WTC11 (cell line): ENCODE results near the gene BPIFB2. TPM values are rescaled to one million over a fixed set of nuclear protein-coding genes. Genes with fewer than 3 reads are reported as not detected.

Experiments used
- ATAC-seq: fragments of 200-7000 bp; cut with Tn5 transposase; 2 replicates; pipeline ENCODE4 v1.10.0; 2021; ENCODE audit warnings: mild to moderate bottlenecking, moderate library complexity
- CTCF ChIA-PET: fragments of 300-600 bp; sonication (Branson Sonifier 250); formaldehyde crosslinking; loops from one replicate; lab custom pipeline; 2021; ENCODE audit warnings: antibody characterized with exemption; lab: Charles Lee
- POLR2A ChIA-PET: fragments of 350-600 bp; sonication (Branson Sonifier 250); formaldehyde crosslinking; loops from one replicate; lab custom pipeline; 2021; ENCODE audit warnings: antibody characterized with exemption; lab: Charles Lee
- DNase-seq: peaks from one replicate; pipeline ENCODE4 v3.0.0; 2021; ENCODE audit warnings: low spot score
- H3K27ac Mint-ChIP-seq: 2 replicates; pipeline ENCODE4 v1.8.0; 2021; ENCODE audit warnings: mixed read lengths
- H3K27me3 Mint-ChIP-seq: 2 replicates; pipeline ENCODE4 v1.8.0; 2021; ENCODE audit warnings: low read depth, mild to moderate bottlenecking, moderate library complexity, mixed read lengths
- H3K36me3 Mint-ChIP-seq: 2 replicates; pipeline ENCODE4 v1.8.0; 2021; ENCODE audit warnings: mixed read lengths
- H3K4me1 Mint-ChIP-seq: 2 replicates; pipeline ENCODE4 v1.8.0; 2022; ENCODE audit warnings: mixed read lengths
- H3K4me3 Mint-ChIP-seq: 2 replicates; pipeline ENCODE4 v1.8.0; 2021; ENCODE audit warnings: mild to moderate bottlenecking, moderate library complexity, mixed read lengths
- H3K9me3 Mint-ChIP-seq: 2 replicates; pipeline ENCODE4 v1.8.0; 2021; ENCODE audit warnings: mixed read lengths
- ESRRA ChIP-seq: sonication (generic); formaldehyde crosslinking; IDR thresholded peaks from 2 replicates; pipeline ENCODE4 v1.8.1; 2022; ENCODE audit warnings: mild to moderate bottlenecking, missing genetic modification reagents, borderline replicate concordance
- NFE2L1 ChIP-seq: sonication (generic); formaldehyde crosslinking; IDR thresholded peaks from 2 replicates; pipeline ENCODE4 v1.8.1; 2023; ENCODE audit warnings: missing genetic modification reagents
- NR3C1 ChIP-seq: sonication (generic); formaldehyde crosslinking; conservative IDR thresholded peaks from 2 replicates; pipeline ENCODE4 v1.8.1; 2023; ENCODE audit warnings: low read depth, mild to moderate bottlenecking, missing genetic modification reagents
- PRRX2 ChIP-seq: fragments of 250-450 bp; sonication (Bioruptor Pico); IDR thresholded peaks from 2 replicates; pipeline ENCODE4 v1.8.0; 2021; ENCODE audit warnings: mild to moderate bottlenecking
- SOX15 ChIP-seq: fragments of 250-450 bp; sonication (Bioruptor Pico); IDR thresholded peaks from 2 replicates; pipeline ENCODE4 v1.9.0; 2021; ENCODE audit warnings: mild to moderate bottlenecking
- SP1 ChIP-seq: sonication (generic); formaldehyde crosslinking; conservative IDR thresholded peaks from 2 replicates; pipeline ENCODE4 v1.8.1; 2022; ENCODE audit warnings: missing genetic modification reagents
- TCF7 ChIP-seq: sonication (generic); formaldehyde crosslinking; IDR thresholded peaks from 2 replicates; pipeline ENCODE4 v1.8.0; 2022; ENCODE audit warnings: mild to moderate bottlenecking, low read depth, missing genetic modification reagents, moderate library complexity
- ZNF423 ChIP-seq: fragments of 250-450 bp; sonication (Bioruptor Pico); IDR thresholded peaks from 2 replicates; pipeline ENCODE4 v2.1.2; 2022; ENCODE audit warnings: mild to moderate bottlenecking, moderate library complexity
- total RNA-seq: library from RNA; stranded (reverse); gene quantifications from 3 replicates; pipeline ENCODE4 v1.2.3, GENCODE V29; 2021
- TF ChIP-seq, protein P1 (sequence below): sonication (generic); formaldehyde crosslinking; IDR thresholded peaks from 2 replicates; pipeline ENCODE4 v1.8.0; 2022; ENCODE audit warnings: mild to moderate bottlenecking, missing genetic modification reagents
- TF ChIP-seq, protein P2 (sequence below): sonication (generic); formaldehyde crosslinking; IDR thresholded peaks from 2 replicates; pipeline ENCODE4 v1.8.0; 2022; ENCODE audit warnings: mild to moderate bottlenecking, missing genetic modification reagents
- TF ChIP-seq, protein P3 (sequence below): fragments of 250-450 bp; sonication (Bioruptor Pico); IDR thresholded peaks from 2 replicates; pipeline ENCODE4 v1.9.0; 2021; ENCODE audit warnings: mild to moderate bottlenecking, borderline replicate concordance
- TF ChIP-seq, protein P4 (sequence below): sonication (generic); formaldehyde crosslinking; IDR thresholded peaks from 2 replicates; pipeline ENCODE4 v1.8.0; 2022; ENCODE audit warnings: missing genetic modification reagents
- TF ChIP-seq, protein P5 (sequence below): sonication (generic); formaldehyde crosslinking; IDR thresholded peaks from 2 replicates; pipeline ENCODE4 v1.8.1; 2023; ENCODE audit warnings: mild to moderate bottlenecking, missing genetic modification reagents
- TF ChIP-seq, protein P6 (sequence below): sonication (generic); formaldehyde crosslinking; IDR thresholded peaks from 2 replicates; pipeline ENCODE4 v1.8.1; 2023; ENCODE audit warnings: mild to moderate bottlenecking, missing genetic modification reagents, borderline replicate concordance

BPIFB2 gene
- total RNA-seq, 1 experiment from 2014 or later = 0.09 TPM

DNA sequence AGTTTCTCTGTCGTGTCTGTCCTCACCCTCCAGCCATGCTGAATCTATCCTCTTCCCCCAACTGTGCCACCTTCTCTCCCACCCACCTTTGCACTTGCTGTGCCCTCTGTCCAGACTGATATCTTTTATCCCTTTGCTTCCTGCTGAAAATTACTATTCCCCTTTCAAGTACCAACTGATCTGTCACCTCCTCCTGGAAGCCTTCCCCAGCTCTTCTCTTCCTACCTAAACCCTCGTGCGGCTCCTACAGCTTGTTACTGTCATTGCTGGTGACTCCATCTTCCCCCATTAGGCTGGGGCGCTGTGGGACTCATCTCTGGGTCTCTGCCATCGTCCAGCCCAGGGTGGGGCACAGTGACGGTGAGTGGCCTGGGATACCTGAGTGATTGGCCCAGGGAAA lies 25.1 kb downstream of the BPIFB2 start:
- ATAC-seq (no peak), DNase-seq (no peak)
- Mint-ChIP-seq H3K4me1 (no peaks in the 10 kb centered on the region), H3K36me3 (no peaks in the 10 kb centered on the region), H3K27ac (no peak overlapping the region), H3K27me3 (peaks cover 5% of the 10 kb centered on the region), H3K9me3 (peaks cover 6% of the 10 kb centered on the region; the same call in 1 of the 2 replicates), H3K4me3 (no peak overlapping the region)
- TF ChIP-seq NR3C1 (CRISPR knock-in tag) (no peak), TCF7 (no peak), SOX15 (CRISPR knock-in tag) (no peak), ZNF423 (no peak), SP1 (CRISPR knock-in tag) (no peak), ESRRA (CRISPR knock-in tag) (no peak), PRRX2 (CRISPR knock-in tag) (no peak), NFE2L1 (CRISPR knock-in tag) (no peak)
- TF ChIP-seq, protein P1, sequence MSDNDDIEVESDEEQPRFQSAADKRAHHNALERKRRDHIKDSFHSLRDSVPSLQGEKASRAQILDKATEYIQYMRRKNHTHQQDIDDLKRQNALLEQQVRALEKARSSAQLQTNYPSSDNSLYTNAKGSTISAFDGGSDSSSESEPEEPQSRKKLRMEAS (CRISPR knock-in tag) = no peak
- TF ChIP-seq, protein P2, sequence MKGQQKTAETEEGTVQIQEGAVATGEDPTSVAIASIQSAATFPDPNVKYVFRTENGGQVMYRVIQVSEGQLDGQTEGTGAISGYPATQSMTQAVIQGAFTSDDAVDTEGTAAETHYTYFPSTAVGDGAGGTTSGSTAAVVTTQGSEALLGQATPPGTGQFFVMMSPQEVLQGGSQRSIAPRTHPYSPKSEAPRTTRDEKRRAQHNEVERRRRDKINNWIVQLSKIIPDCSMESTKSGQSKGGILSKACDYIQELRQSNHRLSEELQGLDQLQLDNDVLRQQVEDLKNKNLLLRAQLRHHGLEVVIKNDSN (CRISPR knock-in tag) = no peak
- TF ChIP-seq, protein P3, sequence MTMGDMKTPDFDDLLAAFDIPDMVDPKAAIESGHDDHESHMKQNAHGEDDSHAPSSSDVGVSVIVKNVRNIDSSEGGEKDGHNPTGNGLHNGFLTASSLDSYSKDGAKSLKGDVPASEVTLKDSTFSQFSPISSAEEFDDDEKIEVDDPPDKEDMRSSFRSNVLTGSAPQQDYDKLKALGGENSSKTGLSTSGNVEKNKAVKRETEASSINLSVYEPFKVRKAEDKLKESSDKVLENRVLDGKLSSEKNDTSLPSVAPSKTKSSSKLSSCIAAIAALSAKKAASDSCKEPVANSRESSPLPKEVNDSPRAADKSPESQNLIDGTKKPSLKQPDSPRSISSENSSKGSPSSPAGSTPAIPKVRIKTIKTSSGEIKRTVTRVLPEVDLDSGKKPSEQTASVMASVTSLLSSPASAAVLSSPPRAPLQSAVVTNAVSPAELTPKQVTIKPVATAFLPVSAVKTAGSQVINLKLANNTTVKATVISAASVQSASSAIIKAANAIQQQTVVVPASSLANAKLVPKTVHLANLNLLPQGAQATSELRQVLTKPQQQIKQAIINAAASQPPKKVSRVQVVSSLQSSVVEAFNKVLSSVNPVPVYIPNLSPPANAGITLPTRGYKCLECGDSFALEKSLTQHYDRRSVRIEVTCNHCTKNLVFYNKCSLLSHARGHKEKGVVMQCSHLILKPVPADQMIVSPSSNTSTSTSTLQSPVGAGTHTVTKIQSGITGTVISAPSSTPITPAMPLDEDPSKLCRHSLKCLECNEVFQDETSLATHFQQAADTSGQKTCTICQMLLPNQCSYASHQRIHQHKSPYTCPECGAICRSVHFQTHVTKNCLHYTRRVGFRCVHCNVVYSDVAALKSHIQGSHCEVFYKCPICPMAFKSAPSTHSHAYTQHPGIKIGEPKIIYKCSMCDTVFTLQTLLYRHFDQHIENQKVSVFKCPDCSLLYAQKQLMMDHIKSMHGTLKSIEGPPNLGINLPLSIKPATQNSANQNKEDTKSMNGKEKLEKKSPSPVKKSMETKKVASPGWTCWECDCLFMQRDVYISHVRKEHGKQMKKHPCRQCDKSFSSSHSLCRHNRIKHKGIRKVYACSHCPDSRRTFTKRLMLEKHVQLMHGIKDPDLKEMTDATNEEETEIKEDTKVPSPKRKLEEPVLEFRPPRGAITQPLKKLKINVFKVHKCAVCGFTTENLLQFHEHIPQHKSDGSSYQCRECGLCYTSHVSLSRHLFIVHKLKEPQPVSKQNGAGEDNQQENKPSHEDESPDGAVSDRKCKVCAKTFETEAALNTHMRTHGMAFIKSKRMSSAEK (CRISPR knock-in tag) = no peak
- TF ChIP-seq, protein P4, sequence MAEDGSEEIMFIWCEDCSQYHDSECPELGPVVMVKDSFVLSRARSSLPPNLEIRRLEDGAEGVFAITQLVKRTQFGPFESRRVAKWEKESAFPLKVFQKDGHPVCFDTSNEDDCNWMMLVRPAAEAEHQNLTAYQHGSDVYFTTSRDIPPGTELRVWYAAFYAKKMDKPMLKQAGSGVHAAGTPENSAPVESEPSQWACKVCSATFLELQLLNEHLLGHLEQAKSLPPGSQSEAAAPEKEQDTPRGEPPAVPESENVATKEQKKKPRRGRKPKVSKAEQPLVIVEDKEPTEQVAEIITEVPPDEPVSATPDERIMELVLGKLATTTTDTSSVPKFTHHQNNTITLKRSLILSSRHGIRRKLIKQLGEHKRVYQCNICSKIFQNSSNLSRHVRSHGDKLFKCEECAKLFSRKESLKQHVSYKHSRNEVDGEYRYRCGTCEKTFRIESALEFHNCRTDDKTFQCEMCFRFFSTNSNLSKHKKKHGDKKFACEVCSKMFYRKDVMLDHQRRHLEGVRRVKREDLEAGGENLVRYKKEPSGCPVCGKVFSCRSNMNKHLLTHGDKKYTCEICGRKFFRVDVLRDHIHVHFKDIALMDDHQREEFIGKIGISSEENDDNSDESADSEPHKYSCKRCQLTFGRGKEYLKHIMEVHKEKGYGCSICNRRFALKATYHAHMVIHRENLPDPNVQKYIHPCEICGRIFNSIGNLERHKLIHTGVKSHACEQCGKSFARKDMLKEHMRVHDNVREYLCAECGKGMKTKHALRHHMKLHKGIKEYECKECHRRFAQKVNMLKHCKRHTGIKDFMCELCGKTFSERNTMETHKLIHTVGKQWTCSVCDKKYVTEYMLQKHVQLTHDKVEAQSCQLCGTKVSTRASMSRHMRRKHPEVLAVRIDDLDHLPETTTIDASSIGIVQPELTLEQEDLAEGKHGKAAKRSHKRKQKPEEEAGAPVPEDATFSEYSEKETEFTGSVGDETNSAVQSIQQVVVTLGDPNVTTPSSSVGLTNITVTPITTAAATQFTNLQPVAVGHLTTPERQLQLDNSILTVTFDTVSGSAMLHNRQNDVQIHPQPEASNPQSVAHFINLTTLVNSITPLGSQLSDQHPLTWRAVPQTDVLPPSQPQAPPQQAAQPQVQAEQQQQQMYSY = no peak
- TF ChIP-seq, protein P5, sequence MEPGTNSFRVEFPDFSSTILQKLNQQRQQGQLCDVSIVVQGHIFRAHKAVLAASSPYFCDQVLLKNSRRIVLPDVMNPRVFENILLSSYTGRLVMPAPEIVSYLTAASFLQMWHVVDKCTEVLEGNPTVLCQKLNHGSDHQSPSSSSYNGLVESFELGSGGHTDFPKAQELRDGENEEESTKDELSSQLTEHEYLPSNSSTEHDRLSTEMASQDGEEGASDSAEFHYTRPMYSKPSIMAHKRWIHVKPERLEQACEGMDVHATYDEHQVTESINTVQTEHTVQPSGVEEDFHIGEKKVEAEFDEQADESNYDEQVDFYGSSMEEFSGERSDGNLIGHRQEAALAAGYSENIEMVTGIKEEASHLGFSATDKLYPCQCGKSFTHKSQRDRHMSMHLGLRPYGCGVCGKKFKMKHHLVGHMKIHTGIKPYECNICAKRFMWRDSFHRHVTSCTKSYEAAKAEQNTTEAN (CRISPR knock-in tag) = no peak
- TF ChIP-seq, protein P6, sequence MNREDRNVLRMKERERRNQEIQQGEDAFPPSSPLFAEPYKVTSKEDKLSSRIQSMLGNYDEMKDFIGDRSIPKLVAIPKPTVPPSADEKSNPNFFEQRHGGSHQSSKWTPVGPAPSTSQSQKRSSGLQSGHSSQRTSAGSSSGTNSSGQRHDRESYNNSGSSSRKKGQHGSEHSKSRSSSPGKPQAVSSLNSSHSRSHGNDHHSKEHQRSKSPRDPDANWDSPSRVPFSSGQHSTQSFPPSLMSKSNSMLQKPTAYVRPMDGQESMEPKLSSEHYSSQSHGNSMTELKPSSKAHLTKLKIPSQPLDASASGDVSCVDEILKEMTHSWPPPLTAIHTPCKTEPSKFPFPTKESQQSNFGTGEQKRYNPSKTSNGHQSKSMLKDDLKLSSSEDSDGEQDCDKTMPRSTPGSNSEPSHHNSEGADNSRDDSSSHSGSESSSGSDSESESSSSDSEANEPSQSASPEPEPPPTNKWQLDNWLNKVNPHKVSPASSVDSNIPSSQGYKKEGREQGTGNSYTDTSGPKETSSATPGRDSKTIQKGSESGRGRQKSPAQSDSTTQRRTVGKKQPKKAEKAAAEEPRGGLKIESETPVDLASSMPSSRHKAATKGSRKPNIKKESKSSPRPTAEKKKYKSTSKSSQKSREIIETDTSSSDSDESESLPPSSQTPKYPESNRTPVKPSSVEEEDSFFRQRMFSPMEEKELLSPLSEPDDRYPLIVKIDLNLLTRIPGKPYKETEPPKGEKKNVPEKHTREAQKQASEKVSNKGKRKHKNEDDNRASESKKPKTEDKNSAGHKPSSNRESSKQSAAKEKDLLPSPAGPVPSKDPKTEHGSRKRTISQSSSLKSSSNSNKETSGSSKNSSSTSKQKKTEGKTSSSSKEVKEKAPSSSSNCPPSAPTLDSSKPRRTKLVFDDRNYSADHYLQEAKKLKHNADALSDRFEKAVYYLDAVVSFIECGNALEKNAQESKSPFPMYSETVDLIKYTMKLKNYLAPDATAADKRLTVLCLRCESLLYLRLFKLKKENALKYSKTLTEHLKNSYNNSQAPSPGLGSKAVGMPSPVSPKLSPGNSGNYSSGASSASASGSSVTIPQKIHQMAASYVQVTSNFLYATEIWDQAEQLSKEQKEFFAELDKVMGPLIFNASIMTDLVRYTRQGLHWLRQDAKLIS (CRISPR knock-in tag) = no peak
- ChIA-PET POLR2A (no interaction called here), CTCF (interaction anchor here (1.5 kb wide), 1 partner anchor 26 kb away, joined by 3 read pairs; the partner anchor contains the start of gene BPIFB2)
